ENCODE results near the gene IL22RA1.
A peak's percentile ranks its signal among the peaks of the same experiment; 100 is the strongest.

The IL22RA1 gene

GRCh38 chr1:24111996-24112779, 30.8 kb downstream of the IL22RA1 start, which contains the start of gene MYOM3:
Gene MYOM3 (minus strand): TSS chr1:24112135. CDS start chr1:24108636, 3,499 bp downstream.
- TF ChIP-seq FOXP2 (optimal IDR thresholded peaks at IDR 0.05; ENCODE audit: borderline replicate concordance, extremely low read depth, extremely low read length, insufficient read depth) (peak; percentile 63), SIN3A (IDR thresholded peaks at IDR 0.05; ENCODE audit: borderline replicate concordance, insufficient read depth, low read length) (no peak)

GRCh38 chr1:24111262-24111995, 31.5 kb downstream of the IL22RA1 start:
- no peak for TF ChIP-seq POLR2AphosphoS5 (IDR thresholded peaks at IDR 0.05; ENCODE audit: low read depth, low read length)
- TF ChIP-seq FOXP2 (optimal IDR thresholded peaks at IDR 0.05; ENCODE audit: borderline replicate concordance, extremely low read depth, extremely low read length, insufficient read depth): no peak
- no peak for TF ChIP-seq SIN3A (IDR thresholded peaks at IDR 0.05; ENCODE audit: borderline replicate concordance, insufficient read depth, low read length)
- TF ChIP-seq TAF1 (IDR thresholded peaks at IDR 0.05; ENCODE audit: borderline replicate concordance, insufficient read depth, low read length): no peak
- TF ChIP-seq REST (IDR thresholded peaks at IDR 0.05; ENCODE audit: insufficient read depth in 1 of 2, low read depth in 2 of 2, low read length in 2 of 2): no peak

GRCh38 chr1:24110642-24111261, 32.2 kb downstream of the IL22RA1 start:
- TF ChIP-seq SIN3A (IDR thresholded peaks at IDR 0.05; ENCODE audit: borderline replicate concordance, insufficient read depth, low read length): no peak
- TF ChIP-seq POLR2AphosphoS5 (IDR thresholded peaks at IDR 0.05; ENCODE audit: low read depth, low read length): no peak
- no peak for TF ChIP-seq REST (IDR thresholded peaks at IDR 0.05; ENCODE audit: insufficient read depth in 1 of 2, low read depth in 2 of 2, low read length in 2 of 2)
- no peak for TF ChIP-seq TAF1 (IDR thresholded peaks at IDR 0.05; ENCODE audit: borderline replicate concordance, insufficient read depth, low read length)
- no peak for TF ChIP-seq FOXP2 (optimal IDR thresholded peaks at IDR 0.05; ENCODE audit: borderline replicate concordance, extremely low read depth, extremely low read length, insufficient read depth)

GRCh38 chr1:24109686-24110475, 33.1 kb downstream of the IL22RA1 start:
- no peak for TF ChIP-seq REST (IDR thresholded peaks at IDR 0.05; ENCODE audit: insufficient read depth in 1 of 2, low read depth in 2 of 2, low read length in 2 of 2)
- no peak for TF ChIP-seq SIN3A (IDR thresholded peaks at IDR 0.05; ENCODE audit: borderline replicate concordance, insufficient read depth, low read length)
- TF ChIP-seq POLR2AphosphoS5 (IDR thresholded peaks at IDR 0.05; ENCODE audit: low read depth, low read length): no peak
- no peak for TF ChIP-seq FOXP2 (optimal IDR thresholded peaks at IDR 0.05; ENCODE audit: borderline replicate concordance, extremely low read depth, extremely low read length, insufficient read depth)
- no peak for TF ChIP-seq TAF1 (IDR thresholded peaks at IDR 0.05; ENCODE audit: borderline replicate concordance, insufficient read depth, low read length)

GRCh38 chr1:24109166-24109483, 33.8 kb downstream of the IL22RA1 start:
- no peak for TF ChIP-seq FOXP2 (optimal IDR thresholded peaks at IDR 0.05; ENCODE audit: borderline replicate concordance, extremely low read depth, extremely low read length, insufficient read depth)
- TF ChIP-seq REST (IDR thresholded peaks at IDR 0.05; ENCODE audit: insufficient read depth in 1 of 2, low read depth in 2 of 2, low read length in 2 of 2): no peak
- no peak for TF ChIP-seq POLR2AphosphoS5 (IDR thresholded peaks at IDR 0.05; ENCODE audit: low read depth, low read length)
- no peak for TF ChIP-seq TAF1 (IDR thresholded peaks at IDR 0.05; ENCODE audit: borderline replicate concordance, insufficient read depth, low read length)
- TF ChIP-seq SIN3A (IDR thresholded peaks at IDR 0.05; ENCODE audit: borderline replicate concordance, insufficient read depth, low read length): no peak

Measured in PFSK-1 (cell line).